ENCODE data around the gene IRS2. TPM values are rescaled to one million over a fixed set of nuclear protein-coding genes. Genes with fewer than 3 reads are reported as not detected.

IRS2 gene
- total RNA-seq, 1 experiment from 2014 or later, result 41.8 TPM

DNA sequence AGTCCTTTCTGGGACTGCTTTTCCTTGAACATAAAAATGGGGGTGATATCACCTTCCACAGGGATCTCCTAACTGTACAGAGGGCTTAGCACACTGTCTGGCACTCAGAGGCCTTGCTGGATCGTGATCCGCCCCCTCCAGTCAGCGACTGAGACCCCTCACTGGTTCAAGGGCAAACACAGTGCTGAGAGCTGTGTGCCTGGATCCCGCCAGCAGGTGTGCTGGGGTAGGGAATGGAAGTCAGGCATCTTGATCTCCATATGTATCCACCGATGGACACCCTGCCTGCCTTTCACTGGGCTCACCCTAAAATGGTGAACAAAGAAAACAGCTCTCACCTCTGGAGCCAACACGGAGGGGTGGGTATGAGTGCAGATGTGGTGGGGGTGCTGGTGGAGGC is 64.3 kb downstream of the IRS2 start:
- no peaks in the 10 kb centered on the region for H3K36me3 Mint-ChIP-seq (ENCODE audit: insufficient read depth, unreplicated experiment)

DNA sequence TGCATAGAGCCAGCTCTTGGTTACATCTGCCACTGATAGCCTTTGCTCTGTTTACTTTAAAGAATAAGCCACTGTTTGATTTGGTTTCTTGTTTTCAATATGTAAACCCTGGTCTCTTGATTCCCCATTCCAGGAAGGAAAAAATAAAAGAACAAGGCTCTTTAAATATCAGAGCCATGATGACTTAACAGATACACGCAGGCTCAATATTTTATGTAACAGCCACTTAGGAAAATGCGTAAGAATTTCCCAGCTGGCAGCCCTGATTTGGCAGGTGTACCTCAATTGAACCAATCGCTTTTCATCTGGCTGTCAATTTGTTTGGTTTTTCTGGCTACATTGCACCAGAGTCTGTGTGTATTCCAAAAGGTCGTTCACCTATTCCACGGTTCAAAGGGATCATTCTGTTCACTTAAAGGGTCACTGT is 65.6 kb downstream of the IRS2 start:
- Mint-ChIP-seq H3K27me3 (ENCODE audit: insufficient read depth, unreplicated experiment) (no peaks in the 10 kb centered on the region), H3K36me3 (ENCODE audit: insufficient read depth, unreplicated experiment) (no peaks in the 10 kb centered on the region), H3K27ac (ENCODE audit: low read depth, unreplicated experiment) (no peak overlapping the region), H3K4me1 (ENCODE audit: insufficient read depth, unreplicated experiment) (peaks cover 7% of the 10 kb centered on the region), H3K4me3 (ENCODE audit: unreplicated experiment) (no peak overlapping the region), H3K9me3 (ENCODE audit: unreplicated experiment) (no peaks in the 10 kb centered on the region)
- intact Hi-C loops (cut with micrococcal nuclease), result no loop called here
- TF ChIP-seq, protein P1, sequence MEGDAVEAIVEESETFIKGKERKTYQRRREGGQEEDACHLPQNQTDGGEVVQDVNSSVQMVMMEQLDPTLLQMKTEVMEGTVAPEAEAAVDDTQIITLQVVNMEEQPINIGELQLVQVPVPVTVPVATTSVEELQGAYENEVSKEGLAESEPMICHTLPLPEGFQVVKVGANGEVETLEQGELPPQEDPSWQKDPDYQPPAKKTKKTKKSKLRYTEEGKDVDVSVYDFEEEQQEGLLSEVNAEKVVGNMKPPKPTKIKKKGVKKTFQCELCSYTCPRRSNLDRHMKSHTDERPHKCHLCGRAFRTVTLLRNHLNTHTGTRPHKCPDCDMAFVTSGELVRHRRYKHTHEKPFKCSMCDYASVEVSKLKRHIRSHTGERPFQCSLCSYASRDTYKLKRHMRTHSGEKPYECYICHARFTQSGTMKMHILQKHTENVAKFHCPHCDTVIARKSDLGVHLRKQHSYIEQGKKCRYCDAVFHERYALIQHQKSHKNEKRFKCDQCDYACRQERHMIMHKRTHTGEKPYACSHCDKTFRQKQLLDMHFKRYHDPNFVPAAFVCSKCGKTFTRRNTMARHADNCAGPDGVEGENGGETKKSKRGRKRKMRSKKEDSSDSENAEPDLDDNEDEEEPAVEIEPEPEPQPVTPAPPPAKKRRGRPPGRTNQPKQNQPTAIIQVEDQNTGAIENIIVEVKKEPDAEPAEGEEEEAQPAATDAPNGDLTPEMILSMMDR (IDR thresholded peaks at IDR 0.05; ENCODE audit: unreplicated experiment), result no peak
- ChIA-PET POLR2A (no interaction called here), CTCF (interaction anchor here (0.7 kb wide), 1 partner anchor 423 kb away, joined by 4 read pairs; no protein-coding TSS in a partner anchor)
- DNase-seq (ENCODE audit: unreplicated experiment), result no peak
- BruUV-seq (replicated peaks), result no TSS peak

More for the DNA sequence above, 64.3 kb downstream of the IRS2 start:
- ChIA-PET CTCF (no interaction called here), POLR2A (no interaction called here)
- TF ChIP-seq, protein P1 (IDR thresholded peaks at IDR 0.05; ENCODE audit: unreplicated experiment), result no peak
- Mint-ChIP-seq H3K27me3 (ENCODE audit: insufficient read depth, unreplicated experiment) (no peaks in the 10 kb centered on the region), H3K4me3 (ENCODE audit: unreplicated experiment) (no peak overlapping the region), H3K27ac (ENCODE audit: low read depth, unreplicated experiment) (no peak overlapping the region), H3K4me1 (ENCODE audit: insufficient read depth, unreplicated experiment) (no peaks in the 10 kb centered on the region), H3K9me3 (ENCODE audit: unreplicated experiment) (no peaks in the 10 kb centered on the region)
- intact Hi-C loops (cut with micrococcal nuclease), result no loop called here
- BruUV-seq (replicated peaks), result no TSS peak
- no peak for DNase-seq (ENCODE audit: unreplicated experiment)

DNA sequence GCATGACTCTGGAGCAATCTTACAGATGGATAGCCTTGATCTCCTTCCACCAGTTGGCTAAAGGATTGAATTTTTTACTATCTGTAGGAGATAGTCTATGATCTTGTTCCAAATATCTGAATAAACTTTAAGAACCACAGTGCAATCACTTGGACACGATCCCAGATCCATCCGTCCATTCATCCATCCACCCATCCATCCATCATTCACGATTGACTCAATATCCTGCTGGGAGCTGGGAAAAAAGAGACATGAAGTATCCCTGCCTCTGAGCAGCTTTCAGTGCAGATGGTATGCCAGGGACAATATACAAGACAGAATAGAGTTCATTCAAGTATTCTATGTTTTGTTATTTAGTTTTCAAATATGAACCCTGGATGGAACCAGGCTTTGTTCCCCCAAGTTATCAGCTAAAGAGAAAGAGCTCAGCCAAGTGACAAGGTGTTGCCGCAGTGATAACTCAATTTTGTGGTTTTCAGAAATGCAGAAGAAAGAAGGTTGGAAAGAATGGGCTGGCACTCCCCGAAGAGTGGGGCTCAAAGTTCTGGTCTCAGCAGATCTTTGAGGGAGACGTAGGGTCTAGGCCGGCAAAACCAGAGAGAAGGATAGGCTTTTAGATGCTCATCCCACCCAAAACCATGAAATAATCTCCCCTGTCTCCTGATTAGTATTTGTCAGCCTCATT is 66.3 kb downstream of the IRS2 start:
- H3K27me3 Mint-ChIP-seq (ENCODE audit: insufficient read depth, unreplicated experiment), result no peaks in the 10 kb centered on the region

DNA sequence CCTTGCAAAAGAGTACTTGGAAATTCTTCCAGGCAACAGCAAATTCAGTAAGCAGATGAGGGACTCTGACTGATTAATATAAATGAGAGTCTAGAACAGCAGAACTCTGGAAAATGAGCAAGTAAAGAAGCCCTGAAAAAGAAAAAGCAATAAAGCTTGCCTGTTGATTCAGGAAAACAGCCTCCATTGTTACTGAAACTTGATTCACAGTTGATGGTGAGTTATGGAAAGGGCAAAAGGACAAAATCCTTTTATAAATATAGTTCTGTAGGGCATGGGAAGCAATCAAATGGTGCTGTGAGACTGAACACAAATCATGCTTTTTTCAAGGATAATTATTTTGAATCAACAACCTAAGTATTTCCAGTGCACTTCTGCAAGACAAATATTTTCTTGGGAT is 67.7 kb downstream of the IRS2 start:
- DNase-seq (ENCODE audit: unreplicated experiment), result no peak
- Mint-ChIP-seq H3K36me3 (ENCODE audit: insufficient read depth, unreplicated experiment) (no peaks in the 10 kb centered on the region), H3K4me3 (ENCODE audit: unreplicated experiment) (no peak overlapping the region), H3K9me3 (ENCODE audit: unreplicated experiment) (no peaks in the 10 kb centered on the region), H3K27me3 (ENCODE audit: insufficient read depth, unreplicated experiment) (no peaks in the 10 kb centered on the region), H3K27ac (ENCODE audit: low read depth, unreplicated experiment) (no peak overlapping the region), H3K4me1 (ENCODE audit: insufficient read depth, unreplicated experiment) (peaks cover 9% of the 10 kb centered on the region)
- BruUV-seq (replicated peaks), result no TSS peak
- POLR2A ChIA-PET, result interaction anchor here (0.6 to 1.7 kb wide), 2 partner anchors 8 to 411 kb away, joined by 3 to 4 read pairs; no protein-coding TSS in a partner anchor
- intact Hi-C loops (cut with micrococcal nuclease), result no loop called here
- CTCF ChIA-PET, result interaction anchor here (0.6 kb wide), 1 partner anchor 33 kb away, joined by 3 read pairs; no protein-coding TSS in a partner anchor
- TF ChIP-seq, protein P1 (IDR thresholded peaks at IDR 0.05; ENCODE audit: unreplicated experiment), result no peak

More for the DNA sequence above, 66.3 kb downstream of the IRS2 start:
- ChIA-PET CTCF (interaction anchor here (0.7 kb wide), 1 partner anchor 423 kb away, joined by 4 read pairs; no protein-coding TSS in a partner anchor), POLR2A (no interaction called here)
- H3K4me3 Mint-ChIP-seq (ENCODE audit: unreplicated experiment), result no peak overlapping the region
- no TSS peak for BruUV-seq (replicated peaks)
- no peak overlapping the region for H3K27ac Mint-ChIP-seq (ENCODE audit: low read depth, unreplicated experiment)
- TF ChIP-seq, protein P1 (IDR thresholded peaks at IDR 0.05; ENCODE audit: unreplicated experiment), result no peak
- no peaks in the 10 kb centered on the region for H3K36me3 Mint-ChIP-seq (ENCODE audit: insufficient read depth, unreplicated experiment)
- intact Hi-C loops (cut with micrococcal nuclease), result no loop called here
- DNase-seq (ENCODE audit: unreplicated experiment), result no peak
- H3K4me1 Mint-ChIP-seq (ENCODE audit: insufficient read depth, unreplicated experiment), result peaks cover 9% of the 10 kb centered on the region
- no peaks in the 10 kb centered on the region for H3K9me3 Mint-ChIP-seq (ENCODE audit: unreplicated experiment)

Data from MCF 10A (cell line).